Fibroblast of villous mesenchyme (primary cell): ENCODE results near the gene CNTNAP4. TPM values are rescaled to one million over a fixed set of nuclear protein-coding genes. Genes with fewer than 3 reads are reported as not detected.

Source experiments
- DNase-seq: peaks from one replicate; pipeline ENCODE4 v3.0.0-alpha.2; 2010; ENCODE audit warnings: low read depth
- H3K4me3 ChIP-seq: 2 replicates; pipeline ENCODE4 v1.5.1; 2011; ENCODE audit warnings: low read depth, mild to moderate bottlenecking, low read length
- total RNA-seq: library from RNA; depleted of rRNA; stranded (reverse); fragments of >200 nt; gene quantifications from 2 replicates; pipeline ENCODE4 v1.2.3, GENCODE V29; 2012
- TF ChIP-seq, protein P1 (sequence below): IDR thresholded peaks from 2 replicates; pipeline ENCODE4 v1.5.1; 2012; ENCODE audit warnings: low read depth, mild to moderate bottlenecking, low read length; ENCODE audit not compliant: insufficient read depth

The CNTNAP4 gene
- total RNA-seq, 1 donor, result not detected

DNA sequence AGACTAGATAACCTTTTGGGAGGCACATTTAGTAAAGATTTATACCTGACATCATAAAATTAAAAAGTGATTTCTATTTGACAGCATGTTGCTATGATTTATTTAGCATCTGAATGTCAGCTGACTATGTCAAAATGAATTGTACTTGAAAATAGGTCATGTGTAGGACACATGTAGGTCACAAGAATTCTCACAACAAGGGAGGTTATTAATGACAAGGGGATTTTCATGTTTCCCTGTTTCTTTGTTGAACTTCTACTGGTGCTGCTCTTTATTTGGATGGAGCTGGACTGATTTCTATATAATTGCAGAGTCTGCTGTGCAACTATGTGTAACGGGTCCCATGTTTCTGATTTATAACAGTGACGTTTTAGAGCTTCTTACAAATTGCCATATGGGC lies 144.4 kb downstream of the CNTNAP4 start:
- DNase-seq, result no peak
- no peak overlapping the region for H3K4me3 ChIP-seq
- TF ChIP-seq, protein P1, sequence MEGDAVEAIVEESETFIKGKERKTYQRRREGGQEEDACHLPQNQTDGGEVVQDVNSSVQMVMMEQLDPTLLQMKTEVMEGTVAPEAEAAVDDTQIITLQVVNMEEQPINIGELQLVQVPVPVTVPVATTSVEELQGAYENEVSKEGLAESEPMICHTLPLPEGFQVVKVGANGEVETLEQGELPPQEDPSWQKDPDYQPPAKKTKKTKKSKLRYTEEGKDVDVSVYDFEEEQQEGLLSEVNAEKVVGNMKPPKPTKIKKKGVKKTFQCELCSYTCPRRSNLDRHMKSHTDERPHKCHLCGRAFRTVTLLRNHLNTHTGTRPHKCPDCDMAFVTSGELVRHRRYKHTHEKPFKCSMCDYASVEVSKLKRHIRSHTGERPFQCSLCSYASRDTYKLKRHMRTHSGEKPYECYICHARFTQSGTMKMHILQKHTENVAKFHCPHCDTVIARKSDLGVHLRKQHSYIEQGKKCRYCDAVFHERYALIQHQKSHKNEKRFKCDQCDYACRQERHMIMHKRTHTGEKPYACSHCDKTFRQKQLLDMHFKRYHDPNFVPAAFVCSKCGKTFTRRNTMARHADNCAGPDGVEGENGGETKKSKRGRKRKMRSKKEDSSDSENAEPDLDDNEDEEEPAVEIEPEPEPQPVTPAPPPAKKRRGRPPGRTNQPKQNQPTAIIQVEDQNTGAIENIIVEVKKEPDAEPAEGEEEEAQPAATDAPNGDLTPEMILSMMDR, result no peak

DNA sequence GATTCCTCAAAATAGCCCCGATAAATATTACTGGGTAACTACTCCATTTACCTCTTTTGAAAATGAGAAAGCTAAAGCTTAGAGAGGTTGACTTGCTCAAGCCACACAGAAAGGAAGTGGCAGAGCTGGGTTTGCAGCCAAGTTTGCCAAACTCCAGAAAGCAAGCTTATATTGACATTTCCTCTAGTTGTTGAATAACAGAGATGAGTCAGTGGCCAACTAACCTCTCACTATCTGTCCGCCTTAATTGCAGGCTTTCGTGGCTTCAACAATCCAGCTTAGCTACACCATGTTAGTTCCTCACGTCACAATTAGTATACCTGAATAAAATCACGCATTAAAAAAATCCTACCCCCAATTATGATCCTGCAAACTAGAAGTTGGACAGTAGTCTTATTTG lies 151.7 kb downstream of the CNTNAP4 start:
- no peak for DNase-seq
- TF ChIP-seq, protein P1, result no peak
- no peak overlapping the region for H3K4me3 ChIP-seq

DNA sequence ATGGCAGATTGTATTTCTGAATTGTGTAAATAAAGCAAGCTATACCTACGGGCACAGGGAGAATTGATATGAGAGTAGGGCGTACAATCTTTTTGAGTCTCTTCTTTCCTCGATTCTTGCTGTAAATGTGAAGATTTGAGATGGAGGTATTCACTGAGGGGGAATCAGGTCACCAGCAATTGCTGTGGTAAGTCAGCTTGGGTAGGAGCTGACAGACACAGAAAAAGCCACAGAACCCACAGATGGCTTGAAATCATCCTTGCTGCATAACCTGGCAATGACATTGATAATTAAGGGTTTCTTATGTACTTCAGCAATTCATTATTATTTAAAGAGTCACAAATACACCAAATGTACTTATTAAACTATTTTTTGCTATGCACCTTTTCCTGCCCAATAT lies 164.2 kb downstream of the CNTNAP4 start:
- no peak overlapping the region for H3K4me3 ChIP-seq
- no peak for DNase-seq
- TF ChIP-seq, protein P1, result no peak

DNA sequence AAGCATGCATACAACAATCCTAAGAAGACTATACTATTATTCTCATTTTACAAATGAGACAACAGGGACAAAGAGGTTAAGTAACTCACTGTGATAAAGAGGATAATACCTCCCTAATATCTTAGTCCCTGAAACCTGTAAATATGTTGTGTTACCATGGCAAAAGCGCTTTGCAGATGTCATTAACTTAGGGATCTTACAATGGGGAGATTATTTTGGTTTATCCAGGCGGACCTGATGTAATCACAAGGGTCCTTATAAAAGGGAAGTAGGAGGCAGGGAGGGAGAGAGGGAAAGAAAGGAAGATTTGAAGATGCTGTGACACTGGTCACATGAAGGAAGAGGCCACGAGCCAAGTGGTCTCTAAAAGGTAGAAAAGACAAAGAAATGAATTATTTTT lies 164.7 kb downstream of the CNTNAP4 start:
- DNase-seq, result no peak
- TF ChIP-seq, protein P1, result no peak
- H3K4me3 ChIP-seq, result no peak overlapping the region

DNA sequence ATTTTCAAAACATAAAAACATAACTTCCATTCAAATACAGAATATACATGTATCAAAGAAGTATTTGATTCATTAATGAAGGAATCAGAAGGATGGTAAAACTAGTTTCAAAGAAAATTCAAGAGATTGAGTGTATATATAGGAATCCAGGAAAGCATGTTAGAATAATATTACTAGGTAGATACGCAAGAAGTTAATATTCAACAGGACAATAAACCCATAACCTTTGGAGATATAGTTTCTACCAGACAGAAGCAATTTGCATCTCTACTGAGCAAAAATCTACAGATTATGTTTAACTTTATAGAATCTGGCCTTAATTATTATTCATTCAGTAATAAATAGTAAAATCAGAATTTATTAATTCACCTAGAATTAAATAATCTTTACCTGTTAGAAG lies 166.8 kb downstream of the CNTNAP4 start:
- DNase-seq, result no peak
- TF ChIP-seq, protein P1, result no peak
- no peak overlapping the region for H3K4me3 ChIP-seq

DNA sequence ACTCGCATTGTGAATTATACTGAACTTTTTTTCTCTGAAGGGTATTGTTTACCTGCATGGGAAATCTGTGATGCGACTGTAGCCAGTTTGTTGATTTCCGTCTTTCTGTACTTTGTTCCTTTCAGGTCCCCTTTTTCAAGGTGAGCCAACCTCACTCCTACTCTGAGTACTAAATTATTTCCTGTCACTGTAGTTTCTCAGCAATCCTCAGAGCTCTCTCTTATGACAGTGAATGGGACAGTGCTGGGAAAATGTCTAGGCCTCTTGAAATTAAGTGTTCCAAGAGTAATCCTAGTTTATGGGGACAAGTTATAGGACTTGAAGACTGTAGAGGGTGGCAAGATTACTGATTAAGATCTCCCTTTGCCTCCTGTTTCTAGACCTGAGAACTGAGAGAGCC lies 167.6 kb downstream of the CNTNAP4 start:
- H3K4me3 ChIP-seq, result no peak overlapping the region
- TF ChIP-seq, protein P1, result no peak
- no peak for DNase-seq

DNA sequence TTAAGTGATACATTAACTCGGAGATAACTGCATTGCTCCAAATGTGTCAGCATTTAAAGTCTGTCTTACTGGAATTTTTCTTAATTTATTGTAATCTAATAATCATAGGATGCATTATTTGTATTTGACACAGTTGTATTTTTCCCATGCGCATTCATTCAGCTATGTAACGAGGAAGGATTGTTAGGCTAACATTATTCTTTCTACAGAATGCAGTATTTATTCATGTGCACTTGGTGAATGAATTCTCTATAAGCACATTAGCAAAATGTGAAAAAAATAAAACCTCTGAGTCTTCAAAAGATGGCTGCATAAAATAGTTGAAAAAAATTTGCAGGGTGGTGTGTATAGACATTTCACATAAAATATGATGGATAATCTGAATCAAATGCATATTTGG lies 168.6 kb downstream of the CNTNAP4 start:
- TF ChIP-seq, protein P1, result no peak
- H3K4me3 ChIP-seq, result no peak overlapping the region
- no peak for DNase-seq
